Measurements from ENCODE around the gene CHL1. TPM values are rescaled to one million over a fixed set of nuclear protein-coding genes. Genes with fewer than 3 reads are reported as not detected.

Gene CHL1
- total RNA-seq, 1 donor from 2014 or later: 0.26 TPM

DNA sequence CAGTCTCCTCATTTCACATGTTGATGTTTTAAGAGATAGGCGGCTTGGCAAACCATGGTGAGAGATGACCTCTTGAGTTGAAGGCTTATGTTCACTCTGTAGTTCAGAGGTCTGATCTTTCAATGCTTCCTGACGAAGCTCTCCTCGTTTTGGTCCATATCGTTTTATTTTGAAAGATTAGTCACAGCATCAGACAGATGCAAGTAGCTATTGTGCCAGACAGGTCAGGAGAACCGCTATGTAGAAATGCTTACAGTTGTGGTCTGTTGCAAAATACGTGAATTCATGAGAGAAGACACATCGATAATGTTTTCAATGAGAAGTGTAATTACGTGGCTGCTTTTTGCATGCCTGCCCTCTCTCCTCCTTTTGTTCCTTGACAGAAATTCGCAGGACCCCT lies 47.5 kb downstream of the CHL1 start:
- FAIRE-seq (peak; percentile 18), DNase-seq (ENCODE audit: low read depth) (no peak)
- H3K27me3 ChIP-seq (ENCODE audit: control insufficient read depth, insufficient read depth, low read length): no peaks in the 10 kb centered on the region

DNA sequence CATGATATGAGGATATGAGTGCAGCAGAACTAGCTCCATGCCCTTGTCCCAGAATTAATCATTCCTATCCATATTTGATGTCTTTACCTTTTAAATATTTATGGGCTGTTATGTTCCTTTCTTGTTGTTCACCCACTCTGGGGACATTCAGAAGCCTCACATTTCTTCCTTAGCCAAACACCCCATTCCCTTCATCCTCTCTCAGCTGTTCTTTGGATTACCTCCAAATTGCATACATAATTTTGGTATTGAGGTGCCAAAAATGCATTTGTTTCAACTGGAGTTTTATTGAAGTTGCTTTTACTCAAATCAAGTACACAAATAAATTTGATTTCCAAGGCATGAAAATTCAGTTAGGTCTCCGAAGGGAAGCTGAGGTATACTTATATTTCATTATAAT lies 51.4 kb downstream of the CHL1 start:
- FAIRE-seq (no peak), DNase-seq (ENCODE audit: low read depth) (no peak)
- Histone ChIP-seq H3K4me3 (ENCODE audit: low read depth, low read length) (no peak overlapping the region), H3K36me3 (ENCODE audit: control insufficient read depth, insufficient read depth, low read length) (no peaks in the 10 kb centered on the region), H3K27me3 (ENCODE audit: control insufficient read depth, insufficient read depth, low read length) (no peaks in the 10 kb centered on the region)
- TF ChIP-seq, protein P1, sequence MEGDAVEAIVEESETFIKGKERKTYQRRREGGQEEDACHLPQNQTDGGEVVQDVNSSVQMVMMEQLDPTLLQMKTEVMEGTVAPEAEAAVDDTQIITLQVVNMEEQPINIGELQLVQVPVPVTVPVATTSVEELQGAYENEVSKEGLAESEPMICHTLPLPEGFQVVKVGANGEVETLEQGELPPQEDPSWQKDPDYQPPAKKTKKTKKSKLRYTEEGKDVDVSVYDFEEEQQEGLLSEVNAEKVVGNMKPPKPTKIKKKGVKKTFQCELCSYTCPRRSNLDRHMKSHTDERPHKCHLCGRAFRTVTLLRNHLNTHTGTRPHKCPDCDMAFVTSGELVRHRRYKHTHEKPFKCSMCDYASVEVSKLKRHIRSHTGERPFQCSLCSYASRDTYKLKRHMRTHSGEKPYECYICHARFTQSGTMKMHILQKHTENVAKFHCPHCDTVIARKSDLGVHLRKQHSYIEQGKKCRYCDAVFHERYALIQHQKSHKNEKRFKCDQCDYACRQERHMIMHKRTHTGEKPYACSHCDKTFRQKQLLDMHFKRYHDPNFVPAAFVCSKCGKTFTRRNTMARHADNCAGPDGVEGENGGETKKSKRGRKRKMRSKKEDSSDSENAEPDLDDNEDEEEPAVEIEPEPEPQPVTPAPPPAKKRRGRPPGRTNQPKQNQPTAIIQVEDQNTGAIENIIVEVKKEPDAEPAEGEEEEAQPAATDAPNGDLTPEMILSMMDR (IDR thresholded peaks at IDR 0.05; ENCODE audit: insufficient read depth, low read length, severe bottlenecking): no peak

More for the DNA sequence above, 47.5 kb downstream of the CHL1 start:
- Histone ChIP-seq H3K4me3 (ENCODE audit: low read depth, low read length) (no peak overlapping the region), H3K36me3 (ENCODE audit: control insufficient read depth, insufficient read depth, low read length) (no peaks in the 10 kb centered on the region)
- TF ChIP-seq, protein P1 (IDR thresholded peaks at IDR 0.05; ENCODE audit: insufficient read depth, low read length, severe bottlenecking): no peak

DNA sequence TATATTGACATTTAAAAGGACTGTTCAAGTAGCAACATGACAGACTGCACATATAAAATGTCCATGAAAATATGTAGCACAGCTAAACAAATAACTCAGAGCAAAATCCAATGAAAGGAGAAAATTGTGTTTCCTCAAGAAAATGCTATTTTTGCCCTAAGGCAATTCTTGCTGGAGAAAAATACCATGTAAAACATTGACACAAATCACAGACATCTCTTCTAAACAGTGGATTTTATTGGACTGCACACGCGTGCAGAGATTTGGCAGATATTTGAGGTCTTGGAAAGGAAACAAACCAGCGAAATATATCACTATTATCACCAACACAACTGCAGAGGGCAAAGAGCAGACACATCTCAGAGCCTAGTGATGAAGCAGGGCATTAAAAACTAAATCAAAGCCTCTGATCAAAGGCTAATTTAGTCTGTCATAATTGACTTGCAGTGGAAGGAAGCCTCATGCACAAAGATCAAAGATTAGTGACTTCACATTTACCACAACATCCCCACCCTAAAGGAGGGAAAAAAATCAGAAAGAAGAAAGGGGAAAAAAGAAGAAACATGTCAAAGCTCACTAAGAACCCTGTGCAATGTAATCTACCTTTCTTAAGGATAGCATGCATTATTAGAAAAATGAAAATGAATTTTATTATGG lies 52.4 kb downstream of the CHL1 start:
- Histone ChIP-seq H3K36me3 (ENCODE audit: control insufficient read depth, insufficient read depth, low read length) (no peaks in the 10 kb centered on the region), H3K4me3 (ENCODE audit: low read depth, low read length) (no peak overlapping the region), H3K27me3 (ENCODE audit: control insufficient read depth, insufficient read depth, low read length) (no peaks in the 10 kb centered on the region)
- TF ChIP-seq, protein P1 (IDR thresholded peaks at IDR 0.05; ENCODE audit: insufficient read depth, low read length, severe bottlenecking): no peak
- DNase-seq (ENCODE audit: low read depth) (no peak), FAIRE-seq (no peak)

DNA sequence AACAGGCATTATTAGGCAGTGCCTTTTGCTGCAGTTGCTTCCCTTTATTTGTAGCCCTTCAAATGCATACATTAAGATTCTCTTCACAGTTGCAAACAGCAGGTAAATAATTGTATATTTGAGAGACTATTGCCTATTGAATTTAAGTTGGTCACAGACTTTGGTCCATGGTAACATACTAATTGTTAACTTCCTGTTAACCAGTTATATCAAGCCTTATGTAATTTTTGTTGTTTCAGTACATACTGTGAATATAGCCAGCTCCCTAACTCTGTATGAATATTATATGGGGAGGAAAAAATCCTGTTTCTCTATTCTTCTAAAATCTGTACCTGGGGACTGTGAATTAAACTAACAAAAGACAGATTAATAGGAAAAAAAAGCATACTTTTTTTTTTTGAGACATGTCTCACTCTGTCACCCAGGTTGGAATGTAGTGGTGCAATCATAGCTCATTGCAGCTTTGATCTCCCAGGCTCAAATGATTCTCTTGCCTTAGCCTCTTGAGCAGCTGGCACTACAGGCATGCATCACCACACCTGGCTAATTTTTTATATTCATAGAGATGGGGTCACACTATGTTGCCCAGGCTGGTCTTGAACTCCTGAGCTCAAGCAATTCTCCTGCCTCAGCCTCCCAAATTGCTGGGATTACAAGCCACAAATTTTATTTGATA lies 53.2 kb downstream of the CHL1 start:
- TF ChIP-seq, protein P1 (IDR thresholded peaks at IDR 0.05; ENCODE audit: insufficient read depth, low read length, severe bottlenecking): no peak
- Histone ChIP-seq H3K27me3 (ENCODE audit: control insufficient read depth, insufficient read depth, low read length) (no peaks in the 10 kb centered on the region), H3K4me3 (ENCODE audit: low read depth, low read length) (no peak overlapping the region), H3K36me3 (ENCODE audit: control insufficient read depth, insufficient read depth, low read length) (no peaks in the 10 kb centered on the region)
- DNase-seq (ENCODE audit: low read depth) (peak; percentile 50), FAIRE-seq (no peak)

DNA sequence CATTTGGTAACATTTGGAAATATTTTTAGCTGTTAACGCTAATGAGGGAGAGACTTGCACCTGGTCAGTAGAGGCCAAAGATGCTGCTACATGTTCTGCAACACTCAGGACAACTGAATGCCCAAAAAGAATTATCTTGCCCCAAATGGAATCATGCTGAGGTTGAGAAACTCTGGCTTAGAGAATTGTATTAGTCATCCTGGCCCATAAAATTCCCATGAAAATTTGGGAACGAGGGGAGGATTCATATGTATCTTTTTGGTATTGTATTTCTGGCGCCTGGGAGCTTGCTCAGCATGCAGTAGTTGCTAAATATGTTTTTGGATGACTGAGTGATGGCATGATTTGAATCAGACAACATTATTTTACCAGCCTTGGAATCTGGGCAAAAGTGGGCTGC lies 59.9 kb downstream of the CHL1 start:
- Histone ChIP-seq H3K4me3 (ENCODE audit: low read depth, low read length) (no peak overlapping the region), H3K36me3 (ENCODE audit: control insufficient read depth, insufficient read depth, low read length) (no peaks in the 10 kb centered on the region), H3K27me3 (ENCODE audit: control insufficient read depth, insufficient read depth, low read length) (no peaks in the 10 kb centered on the region)
- FAIRE-seq: no peak
- TF ChIP-seq, protein P1 (IDR thresholded peaks at IDR 0.05; ENCODE audit: insufficient read depth, low read length, severe bottlenecking): no peak
- DNase-seq (ENCODE audit: low read depth): no peak

Measured in bronchial epithelial cell (primary cell).